Stimulated activated CD8-positive, alpha-beta memory T cell treated with anti-CD3 and anti-CD28 coated beads, Interleukin-12 subunit alpha, Interleukin-12 subunit beta, amount 100 ng/mL, for 4 hours (primary cell): ENCODE measurements around the gene MICAL3.
"Not testable (repeated sequence)": the region's sequence is repeated elsewhere in the genome, so short reads cannot be mapped to it uniquely, and the experiment has no call there.

Experiments used
- DNase-seq: peaks from one replicate; pipeline ENCODE4 v3.0.0-alpha.2; 2020; ENCODE audit warnings: low read depth

Gene MICAL3

DNA sequence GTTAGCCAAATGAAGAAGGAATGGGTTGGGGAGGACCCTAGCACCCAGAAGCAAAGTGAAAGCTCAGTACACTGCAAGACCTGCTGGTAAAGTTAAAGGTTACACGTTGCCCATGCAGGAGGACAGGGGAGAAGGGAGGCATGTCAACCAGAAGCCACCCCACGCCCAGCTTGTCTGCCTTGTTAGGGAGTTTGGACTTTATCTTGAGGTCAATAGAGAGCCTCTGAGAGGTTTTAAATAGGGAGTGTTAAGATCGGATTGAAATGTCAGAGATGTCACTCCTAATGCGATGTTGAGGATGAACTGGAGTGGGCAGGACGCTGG is 34.7 kb upstream of the MICAL3 start:
- no peak for DNase-seq

GRCh38 chr22:18058371-18059093 is 34.2 kb upstream of the MICAL3 start:
- no peak for DNase-seq

DNA sequence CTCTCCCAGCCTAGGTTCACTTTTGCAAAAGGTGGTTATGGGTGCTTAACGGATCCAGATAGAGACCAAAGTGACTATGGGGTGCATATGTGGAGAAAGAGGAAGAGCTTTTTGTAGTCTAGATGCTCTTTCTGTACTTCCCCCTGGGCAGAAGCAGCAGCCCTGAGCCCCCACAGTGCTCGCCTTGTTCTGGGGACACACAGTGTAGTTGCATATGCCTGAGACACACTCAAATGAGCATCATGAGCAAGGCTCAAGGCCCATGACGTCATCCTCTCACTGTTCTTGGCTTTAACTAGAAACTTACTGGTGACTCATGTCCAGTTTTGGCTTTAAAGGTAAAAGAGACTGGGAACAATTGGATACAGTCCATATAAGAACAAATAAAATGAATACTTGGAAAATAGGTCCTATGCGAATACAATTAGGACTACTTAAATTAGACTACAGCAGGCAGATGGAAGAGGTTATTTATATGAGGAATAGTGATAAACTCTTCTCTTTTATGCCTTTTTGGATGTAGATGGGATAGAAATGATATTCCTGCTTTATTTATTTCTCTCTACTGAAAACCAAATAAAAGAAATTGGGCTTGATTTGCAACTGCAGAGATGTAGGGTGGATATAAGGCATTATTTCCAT is 33.3 kb upstream of the MICAL3 start:
- DNase-seq = no peak

GRCh38 chr22:18056807-18057474 is 32.6 kb upstream of the MICAL3 start:
- no peak for DNase-seq

GRCh38 chr22:18056161-18056666 is 31.9 kb upstream of the MICAL3 start:
- no peak for DNase-seq

DNA sequence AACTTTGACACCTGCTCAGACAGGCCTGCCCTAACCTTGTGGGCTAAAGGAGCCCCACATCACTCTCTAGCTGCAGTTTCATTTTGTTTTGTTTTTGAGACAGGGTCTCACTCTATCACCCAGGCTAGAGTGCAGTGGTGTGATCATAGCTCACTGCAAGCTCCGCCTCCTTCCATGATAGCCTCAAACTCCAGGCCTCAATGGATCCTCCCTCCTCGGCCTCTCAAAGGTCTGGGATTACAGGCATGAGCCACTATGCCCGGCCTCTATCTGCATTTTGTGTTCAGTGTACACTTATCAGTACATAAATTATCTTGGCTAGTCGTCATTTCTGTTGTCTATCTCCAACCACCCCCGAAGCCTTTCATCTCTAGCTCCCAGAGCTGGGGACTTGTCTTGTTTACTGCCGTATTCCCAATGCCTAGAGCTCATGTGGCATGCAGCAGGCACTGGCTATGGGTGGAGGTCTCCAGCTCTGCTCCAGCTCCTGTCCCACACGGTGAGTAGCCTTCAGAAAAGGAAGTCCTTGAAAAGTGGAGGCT is 31.3 kb upstream of the MICAL3 start:
- no peak for DNase-seq

- DNase-seq = not testable (repeated sequence)
These were observed 29.0 kb upstream of the MICAL3 start for GRCh38 chr22:18053216-18053946.

- not testable (repeated sequence) for DNase-seq
These were observed 26.8 kb upstream of the MICAL3 start for GRCh38 chr22:18051113-18051512.

- DNase-seq = no peak
These were observed 25.7 kb upstream of the MICAL3 start for GRCh38 chr22:18050065-18050464.

DNA sequence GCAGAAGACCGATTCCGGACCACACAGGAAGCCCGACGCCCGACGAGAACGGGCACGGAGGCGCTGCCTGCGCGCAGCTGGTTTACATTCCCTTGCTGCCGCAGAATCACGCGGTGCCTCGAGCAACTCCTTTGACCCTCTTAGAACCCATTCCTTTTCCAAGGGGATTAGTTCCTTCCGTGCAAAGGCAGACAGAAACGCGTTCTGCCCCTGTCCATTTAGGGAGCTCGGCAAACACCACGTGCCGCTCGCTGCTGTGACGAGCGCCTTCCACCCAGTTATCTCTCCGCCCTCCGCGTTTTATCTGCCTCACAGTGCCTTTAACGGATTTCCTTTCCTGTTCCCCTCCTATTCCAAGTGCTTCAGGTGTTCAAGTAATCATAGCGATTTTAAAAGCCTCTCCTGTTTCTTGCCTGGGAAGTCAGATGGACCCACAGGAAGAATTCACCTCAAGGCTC is 24.1 kb upstream of the MICAL3 start:
- no peak for DNase-seq

DNA sequence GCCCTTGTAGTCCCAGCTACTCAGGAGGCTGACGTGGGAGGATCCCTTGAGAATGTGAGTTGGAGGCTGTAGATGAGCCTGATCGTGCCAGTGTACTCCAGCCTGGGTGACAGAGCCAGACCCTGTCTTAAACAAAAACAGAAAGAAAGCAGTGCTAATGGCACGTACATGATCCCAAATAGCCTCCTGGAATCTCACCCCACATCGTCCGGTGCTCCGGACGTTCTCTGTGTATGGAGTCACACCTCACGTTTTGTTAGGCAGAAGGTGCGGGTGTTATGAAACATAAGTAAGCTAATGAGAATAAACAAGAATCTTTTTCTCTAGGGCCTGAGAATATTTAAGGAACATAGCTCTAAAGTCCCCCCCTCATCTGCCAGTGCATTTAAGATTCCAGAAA is 23.7 kb upstream of the MICAL3 start:
- DNase-seq = no peak

- DNase-seq = no peak
These were observed 21.4 kb upstream of the MICAL3 start for GRCh38 chr22:18045794-18046193.

DNA sequence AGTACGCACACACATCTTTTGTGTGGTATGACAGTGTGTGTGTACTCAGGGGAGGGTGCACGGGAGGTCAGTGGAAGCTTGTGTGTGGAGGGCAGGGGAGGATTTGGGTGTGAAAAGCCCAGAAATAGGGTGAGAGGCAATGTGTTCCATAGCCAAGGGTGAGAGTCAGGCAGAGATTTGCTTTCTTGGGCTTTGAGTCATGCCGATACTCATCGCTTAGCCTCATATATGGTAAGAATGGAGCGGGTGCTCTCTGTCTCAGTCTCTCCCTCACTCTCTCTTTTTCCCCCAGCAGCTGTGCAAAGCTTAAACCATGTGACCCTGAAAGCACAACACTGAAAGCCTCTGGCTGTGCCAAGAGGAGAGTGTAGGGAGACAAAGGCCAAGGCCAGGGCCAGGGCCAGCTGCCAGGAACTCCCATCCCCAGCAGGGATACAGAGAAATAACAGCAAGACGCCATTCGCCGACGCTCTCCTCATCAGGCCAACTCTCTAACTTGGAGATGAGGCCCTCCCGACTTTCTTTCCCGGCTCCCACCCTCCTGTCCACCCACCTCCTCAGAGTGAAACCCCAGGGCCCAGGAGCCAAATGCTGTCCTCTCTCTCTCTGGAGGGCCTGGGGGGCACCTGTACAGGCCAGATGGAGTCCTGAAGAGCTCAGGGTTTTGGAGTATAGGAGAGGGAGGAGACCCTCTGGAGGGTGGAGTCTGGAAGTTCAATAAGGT is 20.3 kb upstream of the MICAL3 start:
- no peak for DNase-seq

GRCh38 chr22:18042685-18043084 is 18.3 kb upstream of the MICAL3 start:
- no peak for DNase-seq

GRCh38 chr22:18040898-18041297 is 16.5 kb upstream of the MICAL3 start:
- DNase-seq = not testable (repeated sequence)

- no peak for DNase-seq
These were observed 11.4 kb upstream of the MICAL3 start for GRCh38 chr22:18035751-18036150.

DNA sequence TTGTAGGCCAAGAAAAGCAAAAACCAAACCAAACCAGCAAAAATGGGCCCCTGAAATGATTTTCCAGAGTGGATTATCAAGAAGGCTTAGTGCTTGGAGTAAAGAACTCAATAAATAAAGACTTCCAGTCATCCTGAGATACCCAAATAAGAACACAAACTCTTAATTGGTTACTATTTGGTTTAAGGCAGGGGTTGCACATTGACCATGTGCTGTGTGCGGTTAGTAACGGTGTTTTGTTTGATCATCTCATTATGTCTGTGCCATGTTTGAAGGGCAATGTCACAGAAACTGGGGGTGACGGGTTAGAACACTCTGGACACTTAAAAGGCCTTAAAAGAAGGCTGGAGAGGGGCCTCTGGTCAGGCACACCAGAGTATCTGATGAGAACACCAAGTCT is 9.7 kb upstream of the MICAL3 start:
- no peak for DNase-seq

GRCh38 chr22:18033204-18033998 is 9.0 kb upstream of the MICAL3 start:
- no peak for DNase-seq

DNA sequence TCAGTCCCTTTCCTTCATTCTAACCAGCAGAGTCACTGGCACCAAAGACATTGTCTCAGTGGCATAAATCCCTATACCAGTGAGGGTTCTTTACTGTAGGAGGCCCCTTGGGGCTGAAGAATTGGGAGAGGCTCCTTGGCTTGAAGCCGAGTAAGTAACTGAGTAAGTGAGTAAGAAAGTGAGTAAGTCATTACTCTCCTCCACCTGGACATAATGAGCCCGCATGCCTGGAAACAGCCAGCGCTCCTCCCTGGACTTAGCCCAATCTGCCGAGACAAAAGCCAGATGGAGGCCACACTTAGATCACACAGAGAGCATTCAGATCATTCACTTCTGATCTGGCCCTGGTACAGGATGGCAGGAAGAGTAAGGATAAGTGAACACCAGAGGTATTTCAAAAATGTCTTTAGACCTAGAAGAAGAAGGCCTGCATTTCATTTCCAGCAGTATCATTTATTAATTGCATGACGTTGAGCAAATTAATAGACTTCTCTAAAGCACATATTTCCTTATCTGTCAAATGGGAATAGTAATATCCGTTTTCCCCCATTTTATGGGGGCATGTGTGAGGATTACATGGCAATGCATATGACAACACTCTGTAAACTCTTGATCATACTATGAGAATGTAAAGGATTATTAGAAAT is 8.2 kb upstream of the MICAL3 start:
- no peak for DNase-seq
